Activated T-helper 1 cell treated with anti-CD3 and anti-CD28 coated beads, Interleukin-12 subunit alpha, Interleukin-12 subunit beta, Interleukin-2, Interleukin-4 antibody, amounts not matched to agents 30 ng/mL and 10 ng/mL and 1 ng/mL, durations not matched to agents 14 hours and 24 hours and 36 hours (primary cell): ENCODE measurements around the gene SLC22A8. TPM values are rescaled to one million over a fixed set of nuclear protein-coding genes. Genes with fewer than 3 reads are reported as not detected.
"Not testable (repeated sequence)": the region's sequence is repeated elsewhere in the genome, so short reads cannot be mapped to it uniquely, and the experiment has no call there.

Experiments used
- DNase-seq: peaks from one replicate; pipeline ENCODE4 v3.0.0; 2021; ENCODE audit warnings: low spot score
- H3K27ac Mint-ChIP-seq: one replicate; pipeline ENCODE4 v1.8.0; 2021; ENCODE audit warnings: mild to moderate bottlenecking, mixed read lengths
- H3K27me3 Mint-ChIP-seq: one replicate; pipeline ENCODE4 v1.8.0; 2022; ENCODE audit warnings: mild to moderate bottlenecking, moderate library complexity, mixed read lengths; ENCODE audit not compliant: insufficient read depth
- H3K36me3 Mint-ChIP-seq: one replicate; pipeline ENCODE4 v1.8.0; 2021; ENCODE audit warnings: low read depth, mixed read lengths
- H3K4me1 Mint-ChIP-seq: one replicate; pipeline ENCODE4 v1.8.0; 2021; ENCODE audit warnings: low read depth, mixed read lengths
- H3K4me3 Mint-ChIP-seq: one replicate; pipeline ENCODE4 v1.8.0; 2021; ENCODE audit warnings: mild to moderate bottlenecking, moderate library complexity, mixed read lengths
- H3K9me3 Mint-ChIP-seq: one replicate; pipeline ENCODE4 v1.8.0; 2021; ENCODE audit warnings: mixed read lengths
- intact Hi-C: fragments of 100-400 bp; cut with micrococcal nuclease; formaldehyde crosslinking; loops from one replicate; pipeline ENCODE4 v1.15.1; 2024
- total RNA-seq: library from RNA; stranded (reverse); gene quantifications from 2 replicates; pipeline ENCODE4 v1.2.3, GENCODE V29; 2022

SLC22A8 gene, protein sequence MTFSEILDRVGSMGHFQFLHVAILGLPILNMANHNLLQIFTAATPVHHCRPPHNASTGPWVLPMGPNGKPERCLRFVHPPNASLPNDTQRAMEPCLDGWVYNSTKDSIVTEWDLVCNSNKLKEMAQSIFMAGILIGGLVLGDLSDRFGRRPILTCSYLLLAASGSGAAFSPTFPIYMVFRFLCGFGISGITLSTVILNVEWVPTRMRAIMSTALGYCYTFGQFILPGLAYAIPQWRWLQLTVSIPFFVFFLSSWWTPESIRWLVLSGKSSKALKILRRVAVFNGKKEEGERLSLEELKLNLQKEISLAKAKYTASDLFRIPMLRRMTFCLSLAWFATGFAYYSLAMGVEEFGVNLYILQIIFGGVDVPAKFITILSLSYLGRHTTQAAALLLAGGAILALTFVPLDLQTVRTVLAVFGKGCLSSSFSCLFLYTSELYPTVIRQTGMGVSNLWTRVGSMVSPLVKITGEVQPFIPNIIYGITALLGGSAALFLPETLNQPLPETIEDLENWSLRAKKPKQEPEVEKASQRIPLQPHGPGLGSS
- total RNA-seq, result not detected in 2 replicates

DNA sequence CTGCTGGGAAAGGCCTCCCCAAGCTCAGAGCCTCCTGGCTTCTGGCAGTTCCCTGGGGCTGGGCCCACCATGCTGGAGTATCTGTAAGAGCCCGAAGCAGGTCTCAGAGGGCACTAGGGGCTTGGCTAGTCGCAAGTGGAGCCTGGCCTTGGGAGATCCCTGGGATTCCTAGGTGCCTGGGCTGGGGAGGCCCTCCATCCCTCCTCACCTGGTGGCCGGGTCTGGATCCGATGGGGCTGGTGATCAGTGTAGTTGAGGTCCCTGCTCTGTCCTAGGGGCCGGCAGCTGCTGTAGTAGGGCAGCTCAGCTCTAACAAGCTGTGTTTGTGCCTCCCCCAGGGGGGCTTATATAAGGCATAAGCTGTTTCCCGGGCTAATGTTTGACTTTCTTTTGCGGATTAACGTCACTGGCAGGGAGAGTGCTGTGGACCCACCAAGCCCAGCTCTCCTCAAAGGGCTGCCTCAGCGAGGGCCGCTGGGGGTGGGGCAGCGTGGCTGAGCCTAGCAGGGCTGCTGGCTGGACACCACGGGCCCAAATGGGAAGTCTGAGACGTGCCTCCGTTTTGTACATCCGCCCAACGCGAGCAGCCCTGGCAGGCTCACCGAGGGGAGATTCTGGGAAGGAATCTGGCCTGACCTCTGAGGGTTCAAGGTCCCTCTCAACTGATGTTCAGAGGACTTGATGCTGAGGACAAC, at the start of gene SLC22A8:
SLC22A8 (minus strand) TSS at position 321 of the 695 bp plus-strand sequence. CDS start 883 bp downstream, outside the sequence.
- H3K27ac Mint-ChIP-seq, result no peak within 1 kb of the TSS
- no peak within 1 kb of the TSS for H3K4me3 Mint-ChIP-seq
- no peaks in the 10 kb centered on the region for H3K36me3 Mint-ChIP-seq
- no peaks in the 10 kb centered on the region for H3K4me1 Mint-ChIP-seq
- DNase-seq, result no peak
- H3K27me3 Mint-ChIP-seq, result no peaks in the 10 kb centered on the region
- intact Hi-C loops, result no loop called here
- H3K9me3 Mint-ChIP-seq, result no peaks in the 10 kb centered on the region

DNA sequence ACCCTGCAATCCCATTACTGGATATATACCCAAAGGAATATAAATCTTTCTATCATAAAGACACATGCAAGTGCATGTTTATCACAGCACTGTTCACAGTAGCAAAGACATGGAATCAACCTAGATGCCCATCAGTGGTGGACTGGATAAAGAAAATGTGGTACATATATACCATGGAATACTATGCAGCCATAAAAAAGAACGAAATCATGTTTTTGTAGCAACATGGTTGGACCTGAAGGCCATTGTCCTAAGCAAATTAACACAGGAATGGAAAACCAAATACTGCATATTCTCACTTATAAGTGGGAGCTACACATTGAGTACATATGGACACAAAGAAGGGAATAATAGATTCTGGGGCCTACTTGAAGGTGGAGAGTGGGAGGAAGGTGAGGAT, 30.6 kb upstream of the SLC22A8 start:
- intact Hi-C loops, H3K4me1 Mint-ChIP-seq, H3K27me3 Mint-ChIP-seq, H3K36me3 Mint-ChIP-seq, H3K4me3 Mint-ChIP-seq, H3K27ac Mint-ChIP-seq, H3K9me3 Mint-ChIP-seq, DNase-seq: not testable (repeated sequence)

DNA sequence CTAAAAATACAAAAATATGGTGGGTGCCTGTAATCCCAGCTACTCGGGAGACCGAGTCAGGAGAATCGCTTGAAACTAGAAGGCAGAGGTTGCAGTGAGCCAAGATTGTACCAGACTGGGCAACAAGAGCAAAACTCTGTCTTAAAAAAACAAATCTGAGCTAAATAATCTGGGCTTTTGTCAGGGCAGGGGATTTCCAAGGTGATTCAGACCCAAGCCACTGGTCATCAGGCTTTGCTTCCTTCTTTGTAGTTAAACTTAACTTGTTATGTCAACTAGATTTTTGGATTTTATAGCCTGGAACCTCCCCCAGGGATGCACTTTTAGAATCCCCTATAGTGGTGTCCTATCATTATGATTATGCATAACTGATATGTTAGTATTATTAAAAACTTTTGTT, 27.0 kb upstream of the SLC22A8 start:
- Mint-ChIP-seq H3K27ac (no peak overlapping the region), H3K9me3 (no peaks in the 10 kb centered on the region), H3K4me1 (no peaks in the 10 kb centered on the region), H3K27me3 (peaks cover 8% of the 10 kb centered on the region), H3K4me3 (no peak overlapping the region), H3K36me3 (no peaks in the 10 kb centered on the region)
- intact Hi-C loops, result no loop called here
- DNase-seq, result no peak

DNA sequence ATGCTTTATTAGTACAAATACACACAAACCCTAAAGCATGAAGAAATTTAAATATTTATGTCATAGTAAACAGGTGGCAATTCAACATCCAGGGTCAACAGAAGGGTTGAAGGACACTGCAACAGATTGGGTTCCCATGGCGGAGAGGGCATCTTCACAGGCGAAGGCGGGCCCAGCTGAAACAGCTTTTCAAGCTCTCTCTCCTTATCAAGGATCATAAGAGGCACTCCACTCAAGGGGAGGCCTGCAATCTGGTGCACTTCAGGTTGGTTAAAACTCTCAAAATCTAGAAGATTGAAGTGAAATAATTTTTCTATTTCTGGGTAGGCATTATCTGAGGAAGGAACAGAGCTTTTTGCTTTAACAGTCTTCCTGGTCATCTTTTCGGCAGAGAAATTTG, 16.8 kb upstream of the SLC22A8 start:
- Mint-ChIP-seq H3K4me3 (no peak overlapping the region), H3K27me3 (peaks cover 20% of the 10 kb centered on the region), H3K27ac (no peak overlapping the region), H3K9me3 (no peaks in the 10 kb centered on the region), H3K36me3 (no peaks in the 10 kb centered on the region), H3K4me1 (no peaks in the 10 kb centered on the region)
- intact Hi-C loops, result loop anchor here (10.0 kb wide), 1 partner anchor 602 kb away; no protein-coding TSS in a partner anchor
- DNase-seq, result no peak

DNA sequence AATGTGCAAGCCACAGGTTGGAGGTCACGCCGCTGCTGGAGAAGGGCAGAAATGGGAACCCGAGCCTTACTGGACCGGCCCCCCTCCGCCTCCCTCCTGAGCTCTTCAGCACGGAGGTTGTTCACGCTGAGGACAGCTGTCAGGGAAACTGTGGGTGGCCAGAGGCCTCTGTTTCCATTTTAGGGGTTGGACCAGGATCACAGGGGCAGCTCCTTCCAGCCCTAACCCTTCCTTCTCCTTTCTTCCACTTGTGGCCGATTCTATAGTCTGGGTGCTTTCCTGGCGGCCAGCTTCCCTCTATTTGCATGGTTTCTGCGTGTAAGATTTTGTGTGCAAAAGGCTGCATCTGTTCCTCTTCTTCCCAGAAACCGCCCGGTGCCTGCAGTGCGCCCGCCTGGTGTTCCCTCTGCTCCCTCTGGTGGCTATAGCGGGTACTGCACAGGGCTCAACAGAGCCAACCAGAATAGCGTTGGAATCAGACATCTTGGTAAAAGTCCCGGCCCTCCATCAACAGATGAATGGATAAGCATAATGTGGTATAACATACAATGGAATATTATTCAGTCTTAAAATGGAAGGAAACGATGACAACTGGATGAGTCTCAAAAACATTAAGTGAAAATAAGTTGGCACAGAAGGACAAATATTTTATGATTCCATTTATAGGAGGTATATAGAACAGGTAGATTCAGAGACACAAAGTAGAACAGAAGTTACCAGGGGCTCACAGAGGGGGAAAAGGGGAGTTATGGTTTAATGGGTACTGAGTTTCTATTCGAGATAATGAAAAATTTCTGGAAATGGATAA, 8.4 kb upstream of the SLC22A8 start:
- H3K27me3 Mint-ChIP-seq, result peaks cover 5% of the 10 kb centered on the region
- H3K4me3 Mint-ChIP-seq, result no peak overlapping the region

DNA sequence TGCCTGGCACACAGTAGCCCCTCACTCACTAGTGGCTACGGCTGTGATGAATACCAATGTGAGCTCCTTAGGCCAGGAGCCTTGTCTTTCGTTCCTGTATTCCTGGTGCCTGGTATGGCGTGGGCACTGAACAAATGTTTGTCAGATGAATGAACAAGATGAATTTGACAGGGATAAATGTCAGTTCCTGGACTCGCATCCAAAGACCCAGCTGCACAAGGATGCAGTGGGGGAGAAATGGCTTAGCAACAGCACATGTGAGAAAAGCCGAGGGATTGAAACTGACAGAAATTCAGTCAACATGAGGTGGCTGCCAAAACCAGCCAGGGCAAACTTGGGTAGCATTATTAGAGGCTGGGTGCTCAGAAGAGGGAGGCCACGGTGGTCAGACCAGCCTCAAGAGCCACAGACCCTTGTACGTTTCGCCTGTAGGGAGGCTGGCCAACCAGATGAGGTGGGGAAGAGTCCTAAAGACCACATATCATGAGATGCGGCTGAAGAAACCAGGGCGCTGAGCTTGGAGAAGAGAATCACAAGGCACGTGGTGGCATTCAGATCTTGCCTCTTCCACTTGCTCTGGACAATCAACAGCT, 7.7 kb upstream of the SLC22A8 start:
- peaks cover 5% of the 10 kb centered on the region for H3K27me3 Mint-ChIP-seq
- no peak for DNase-seq
- no peaks in the 10 kb centered on the region for H3K9me3 Mint-ChIP-seq
- peaks cover 11% of the 10 kb centered on the region for H3K4me1 Mint-ChIP-seq
- H3K36me3 Mint-ChIP-seq, result no peaks in the 10 kb centered on the region
- no peak overlapping the region for H3K4me3 Mint-ChIP-seq
- intact Hi-C loops, result no loop called here
- H3K27ac Mint-ChIP-seq, result no peak overlapping the region

More for the DNA sequence above, 8.4 kb upstream of the SLC22A8 start:
- no peak overlapping the region for H3K27ac Mint-ChIP-seq
- peak; percentile 67 for DNase-seq
- peaks cover 11% of the 10 kb centered on the region for H3K4me1 Mint-ChIP-seq
- H3K36me3 Mint-ChIP-seq, result no peaks in the 10 kb centered on the region
- intact Hi-C loops, result loop anchor here (1.0 kb wide), 1 partner anchor 118 kb away; no protein-coding TSS in a partner anchor
- H3K9me3 Mint-ChIP-seq, result no peaks in the 10 kb centered on the region

DNA sequence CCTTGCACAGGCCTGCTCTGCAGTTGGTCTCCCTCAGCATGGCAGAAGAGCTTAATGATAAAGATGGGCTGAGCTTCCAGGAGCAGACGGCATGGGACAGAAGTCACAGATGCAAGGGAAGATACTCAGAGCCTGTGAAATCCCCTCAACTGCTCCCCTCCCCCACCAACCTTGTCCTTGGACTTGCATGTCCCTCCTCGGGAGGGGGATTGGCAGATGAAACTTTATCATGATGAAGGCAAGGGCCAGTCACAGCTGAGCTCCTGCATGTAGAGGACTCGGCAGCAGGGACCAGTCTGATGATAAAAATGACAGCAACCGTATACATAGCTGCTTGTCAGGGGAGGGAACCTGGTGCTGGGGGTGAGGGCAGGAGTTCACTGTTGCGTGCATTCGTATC, 6.8 kb upstream of the SLC22A8 start:
- no peaks in the 10 kb centered on the region for H3K36me3 Mint-ChIP-seq
- peaks cover 5% of the 10 kb centered on the region for H3K27me3 Mint-ChIP-seq
- H3K4me3 Mint-ChIP-seq, result no peak overlapping the region
- no peaks in the 10 kb centered on the region for H3K9me3 Mint-ChIP-seq
- peaks cover 11% of the 10 kb centered on the region for H3K4me1 Mint-ChIP-seq
- no peak overlapping the region for H3K27ac Mint-ChIP-seq
- no peak for DNase-seq
- intact Hi-C loops, result no loop called here

DNA sequence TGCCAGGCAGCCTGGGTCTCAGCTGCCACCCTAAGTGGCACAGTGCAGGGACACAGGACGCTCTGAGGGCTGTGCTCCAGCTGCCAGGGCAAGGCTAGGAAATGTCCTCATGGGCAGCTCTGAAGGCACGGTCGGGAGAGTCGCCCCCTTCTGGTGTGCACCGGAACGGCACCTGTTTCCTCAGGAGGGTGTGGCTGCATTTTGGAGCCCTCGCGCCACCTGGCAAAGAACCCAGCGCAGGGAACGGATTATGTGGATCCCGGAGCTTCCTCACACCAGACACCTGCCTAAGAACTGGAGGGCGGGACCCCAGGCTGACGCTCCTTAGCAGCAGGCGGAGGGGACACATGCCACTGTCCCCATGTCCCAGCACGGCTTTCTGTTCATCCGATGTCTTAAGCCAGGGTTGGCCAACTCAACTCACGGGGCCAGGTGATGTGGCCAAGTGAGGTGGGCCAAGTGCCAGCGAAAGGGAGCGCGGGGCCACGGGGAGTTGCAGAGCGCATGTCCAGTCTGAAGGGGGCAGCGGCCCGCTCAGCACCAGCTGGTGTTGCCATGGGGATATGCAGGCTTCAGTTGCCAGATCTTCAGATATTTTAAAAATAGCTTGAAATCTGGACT, 5.1 kb upstream of the SLC22A8 start:
- H3K36me3 Mint-ChIP-seq, result no peaks in the 10 kb centered on the region
- H3K9me3 Mint-ChIP-seq, result no peaks in the 10 kb centered on the region
- peaks cover 5% of the 10 kb centered on the region for H3K27me3 Mint-ChIP-seq
- intact Hi-C loops, result no loop called here
- H3K4me1 Mint-ChIP-seq, result peaks cover 11% of the 10 kb centered on the region
- no peak for DNase-seq
- no peak overlapping the region for H3K27ac Mint-ChIP-seq
- no peak overlapping the region for H3K4me3 Mint-ChIP-seq

DNA sequence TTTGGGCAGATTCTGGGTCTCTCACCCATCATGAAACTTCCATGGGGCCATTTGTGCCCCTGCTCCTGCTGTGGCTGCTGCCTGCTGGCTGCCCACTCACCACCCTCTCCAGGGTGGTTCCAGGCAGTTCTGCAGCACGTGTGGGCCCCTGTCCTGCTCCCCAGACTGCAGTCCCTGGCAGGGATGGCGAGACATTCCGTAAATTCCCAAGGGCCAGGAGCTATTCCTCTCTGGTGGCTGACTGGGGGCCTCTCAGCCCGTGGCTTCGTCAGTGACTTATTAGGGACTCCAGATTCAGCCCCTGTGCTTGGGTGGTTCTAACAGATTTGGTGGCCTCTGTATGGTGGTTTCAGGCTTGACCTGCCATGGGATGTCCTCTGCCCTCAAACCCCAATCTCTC, 3.9 kb upstream of the SLC22A8 start:
- peaks cover 11% of the 10 kb centered on the region for H3K4me1 Mint-ChIP-seq
- peaks cover 5% of the 10 kb centered on the region for H3K27me3 Mint-ChIP-seq
- no peak for DNase-seq
- no peak overlapping the region for H3K4me3 Mint-ChIP-seq
- no peak overlapping the region for H3K27ac Mint-ChIP-seq
- intact Hi-C loops, result no loop called here
- H3K36me3 Mint-ChIP-seq, result no peaks in the 10 kb centered on the region
- H3K9me3 Mint-ChIP-seq, result no peaks in the 10 kb centered on the region

DNA sequence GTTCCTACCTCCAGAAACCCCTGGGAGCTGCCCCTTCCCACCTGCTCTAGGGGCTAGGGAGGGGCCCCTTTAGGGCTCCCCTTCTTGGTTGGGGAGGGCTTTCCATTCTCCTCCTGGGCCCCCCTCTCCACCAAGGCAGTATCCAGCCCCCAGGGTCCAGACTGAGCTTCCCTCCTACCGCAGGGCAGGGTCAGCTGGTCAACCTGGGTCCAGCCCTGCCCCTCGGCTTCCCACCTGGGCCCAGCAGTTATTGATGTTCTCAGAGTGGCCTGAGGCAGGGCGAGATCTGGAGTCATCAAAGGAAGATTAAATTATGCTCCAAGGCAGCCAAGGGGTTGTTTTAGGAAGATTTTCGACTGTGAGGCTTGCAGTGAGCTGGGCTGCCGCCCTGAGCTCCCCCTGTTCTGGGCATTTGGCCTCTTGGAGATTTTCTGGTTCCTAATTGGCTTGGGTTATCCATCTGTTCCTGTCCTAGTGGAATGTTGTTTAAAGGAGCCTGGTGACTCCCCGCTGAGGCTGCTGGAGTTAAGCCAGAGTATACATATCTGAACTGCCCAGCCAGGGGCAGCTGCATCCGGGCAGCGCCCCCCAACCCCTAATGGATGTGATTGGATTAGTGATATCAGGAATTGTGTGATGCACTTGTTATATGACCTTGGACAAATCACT, 1.8 kb upstream of the SLC22A8 start:
- H3K27ac Mint-ChIP-seq, result no peak overlapping the region
- no peaks in the 10 kb centered on the region for H3K27me3 Mint-ChIP-seq
- H3K36me3 Mint-ChIP-seq, result no peaks in the 10 kb centered on the region
- no peak for DNase-seq
- no peaks in the 10 kb centered on the region for H3K9me3 Mint-ChIP-seq
- intact Hi-C loops, result no loop called here
- H3K4me1 Mint-ChIP-seq, result no peaks in the 10 kb centered on the region
- H3K4me3 Mint-ChIP-seq, result no peak overlapping the region

DNA sequence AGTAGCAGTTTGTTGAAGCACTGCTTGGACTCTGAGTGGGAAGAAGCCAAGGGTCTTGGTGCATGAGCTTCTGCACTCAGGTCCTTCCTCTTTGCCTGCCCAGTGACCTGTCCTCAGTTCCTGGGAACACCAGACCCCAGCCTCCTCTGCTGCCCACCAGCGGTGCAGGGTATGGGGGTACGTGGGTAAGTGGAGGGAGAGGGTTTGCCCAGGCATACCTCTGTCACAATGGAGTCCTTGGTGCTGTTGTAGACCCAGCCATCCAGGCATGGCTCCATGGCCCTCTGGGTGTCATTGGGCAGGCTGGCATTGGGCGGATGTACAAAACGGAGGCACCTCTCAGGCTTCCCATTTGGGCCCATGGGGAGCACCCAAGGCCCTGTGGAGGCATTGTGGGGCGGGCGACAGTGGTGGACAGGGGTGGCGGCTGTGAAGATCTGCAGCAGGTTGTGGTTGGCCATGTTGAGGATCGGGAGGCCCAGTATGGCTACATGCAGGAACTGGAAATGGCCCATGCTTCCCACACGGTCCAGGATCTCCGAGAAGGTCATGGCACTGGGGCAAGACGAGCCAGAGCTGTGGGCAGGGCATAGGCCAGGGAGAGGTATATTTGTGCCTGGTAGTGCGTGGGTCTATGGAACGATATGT, 1.1 kb downstream of the SLC22A8 start:
- intact Hi-C loops, result no loop called here
- H3K4me3 Mint-ChIP-seq, result no peak overlapping the region

More for the DNA sequence above, 1.1 kb downstream of the SLC22A8 start:
- Mint-ChIP-seq H3K4me1 (no peaks in the 10 kb centered on the region), H3K9me3 (no peaks in the 10 kb centered on the region), H3K36me3 (no peaks in the 10 kb centered on the region), H3K27me3 (no peaks in the 10 kb centered on the region), H3K27ac (no peak overlapping the region)
- no peak for DNase-seq
